Measurements from ENCODE around the gene OMA1.
"Not testable (repeated sequence)": the region's sequence is repeated elsewhere in the genome, so short reads cannot be mapped to it uniquely, and the experiment has no call there.

The OMA1 gene

GRCh38 chr1:58573705-58574591, 27.4 kb upstream of the OMA1 start:
- no peak for DNase-seq

- DNase-seq = no peak
These were observed 26.6 kb upstream of the OMA1 start for GRCh38 chr1:58573138-58573537.

GRCh38 chr1:58572690-58573089, 26.2 kb upstream of the OMA1 start:
- DNase-seq = no peak

GRCh38 chr1:58571616-58572015, 25.1 kb upstream of the OMA1 start:
- DNase-seq = no peak

GRCh38 chr1:58570817-58571216, 24.3 kb upstream of the OMA1 start:
- DNase-seq = no peak

- DNase-seq = no peak
These were observed 23.6 kb upstream of the OMA1 start for GRCh38 chr1:58570094-58570493.

- DNase-seq = no peak
These were observed 22.4 kb upstream of the OMA1 start for GRCh38 chr1:58568911-58569310.

- no peak for DNase-seq
These were observed 21.8 kb upstream of the OMA1 start for GRCh38 chr1:58568271-58568860.

GRCh38 chr1:58566339-58566738, 19.8 kb upstream of the OMA1 start:
- DNase-seq = no peak

- not testable (repeated sequence) for DNase-seq
These were observed 17.2 kb upstream of the OMA1 start for GRCh38 chr1:58563715-58564114.

GRCh38 chr1:58561633-58562032, 15.1 kb upstream of the OMA1 start:
- no peak for DNase-seq

- DNase-seq = no peak
These were observed 8.9 kb upstream of the OMA1 start for GRCh38 chr1:58555393-58555792.

GRCh38 chr1:58551186-58552140, 4.9 kb upstream of the OMA1 start:
- no peak for DNase-seq

- DNase-seq = not testable (repeated sequence)
These were observed 2.8 kb upstream of the OMA1 start for GRCh38 chr1:58549291-58549690.

GRCh38 chr1:58548371-58548770, 1.8 kb upstream of the OMA1 start:
- DNase-seq = no peak

- DNase-seq = no peak
These were observed 671 bp downstream of the OMA1 start for GRCh38 chr1:58545591-58546519.

GRCh38 chr1:58543260-58543659, 3.3 kb downstream of the OMA1 start:
- DNase-seq = no peak

GRCh38 chr1:58539553-58539952, 7.0 kb downstream of the OMA1 start:
- no peak for DNase-seq

GRCh38 chr1:58538821-58539220, 7.7 kb downstream of the OMA1 start:
- DNase-seq = no peak

GRCh38 chr1:58531842-58532241, 14.7 kb downstream of the OMA1 start:
- DNase-seq = not testable (repeated sequence)

GRCh38 chr1:58529284-58529683, 17.2 kb downstream of the OMA1 start:
- no peak for DNase-seq

GRCh38 chr1:58528518-58528917, 18.0 kb downstream of the OMA1 start:
- DNase-seq = no peak
